Measurements from ENCODE around the gene PKM.

The PKM gene

DNA sequence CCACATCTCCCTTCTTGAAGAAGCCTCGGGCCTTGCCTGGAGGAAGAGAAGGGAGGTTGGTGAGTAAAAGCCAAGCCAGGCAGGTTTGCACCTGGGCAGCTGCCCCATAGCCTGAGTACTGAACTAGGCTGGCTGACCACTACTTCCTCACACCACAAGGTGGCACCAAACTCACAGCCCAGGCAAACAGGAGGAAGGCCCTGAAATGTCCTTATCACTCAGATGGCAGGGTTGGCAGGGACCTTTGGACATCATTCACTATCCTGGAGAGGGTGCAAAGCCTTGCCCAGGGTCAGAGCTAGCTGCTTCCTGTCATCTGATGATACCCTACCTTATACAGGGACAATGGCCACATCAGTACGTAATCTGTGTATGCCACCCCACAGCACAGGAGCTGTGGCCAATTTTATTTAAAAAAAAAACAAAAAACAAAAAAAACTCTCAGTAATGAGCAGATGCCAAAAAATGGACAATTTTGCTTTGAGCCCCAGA is 31.2 kb downstream of the PKM start:
- peak; percentile 51 for DNase-seq (ENCODE audit: low read depth)
- in situ Hi-C loops (cut with HindIII; ENCODE audit: low sequenced_read_pairs) = no loop called here
- TF ChIP-seq, protein P1, sequence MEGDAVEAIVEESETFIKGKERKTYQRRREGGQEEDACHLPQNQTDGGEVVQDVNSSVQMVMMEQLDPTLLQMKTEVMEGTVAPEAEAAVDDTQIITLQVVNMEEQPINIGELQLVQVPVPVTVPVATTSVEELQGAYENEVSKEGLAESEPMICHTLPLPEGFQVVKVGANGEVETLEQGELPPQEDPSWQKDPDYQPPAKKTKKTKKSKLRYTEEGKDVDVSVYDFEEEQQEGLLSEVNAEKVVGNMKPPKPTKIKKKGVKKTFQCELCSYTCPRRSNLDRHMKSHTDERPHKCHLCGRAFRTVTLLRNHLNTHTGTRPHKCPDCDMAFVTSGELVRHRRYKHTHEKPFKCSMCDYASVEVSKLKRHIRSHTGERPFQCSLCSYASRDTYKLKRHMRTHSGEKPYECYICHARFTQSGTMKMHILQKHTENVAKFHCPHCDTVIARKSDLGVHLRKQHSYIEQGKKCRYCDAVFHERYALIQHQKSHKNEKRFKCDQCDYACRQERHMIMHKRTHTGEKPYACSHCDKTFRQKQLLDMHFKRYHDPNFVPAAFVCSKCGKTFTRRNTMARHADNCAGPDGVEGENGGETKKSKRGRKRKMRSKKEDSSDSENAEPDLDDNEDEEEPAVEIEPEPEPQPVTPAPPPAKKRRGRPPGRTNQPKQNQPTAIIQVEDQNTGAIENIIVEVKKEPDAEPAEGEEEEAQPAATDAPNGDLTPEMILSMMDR (IDR thresholded peaks at IDR 0.05; ENCODE audit: low read depth, low read length, missing control alignments) = peak; percentile 95
- no peak overlapping the region for H3K4me3 ChIP-seq (ENCODE audit: low read depth, low read length)

DNA sequence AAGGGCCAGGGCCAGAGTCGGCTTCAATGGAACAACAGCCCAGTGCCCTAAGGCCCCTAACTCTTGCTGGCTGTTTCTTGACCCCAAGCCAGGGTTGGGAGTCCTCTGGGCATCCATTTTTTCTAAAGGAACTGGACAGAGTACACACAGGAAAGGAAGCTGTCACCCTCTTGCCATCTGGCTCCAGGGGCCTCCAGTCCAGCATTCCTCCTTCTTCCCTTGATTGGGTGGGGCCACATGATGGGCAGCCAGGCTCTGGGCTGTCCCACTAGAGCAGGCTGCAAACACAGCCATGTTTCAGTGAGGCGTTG is 31.8 kb downstream of the PKM start:
- TF ChIP-seq, protein P1 (IDR thresholded peaks at IDR 0.05; ENCODE audit: low read depth, low read length, missing control alignments) = no peak
- no peak for DNase-seq (ENCODE audit: low read depth)
- H3K4me3 ChIP-seq (ENCODE audit: low read depth, low read length) = no peak overlapping the region
- in situ Hi-C loops (cut with HindIII; ENCODE audit: low sequenced_read_pairs) = no loop called here

DNA sequence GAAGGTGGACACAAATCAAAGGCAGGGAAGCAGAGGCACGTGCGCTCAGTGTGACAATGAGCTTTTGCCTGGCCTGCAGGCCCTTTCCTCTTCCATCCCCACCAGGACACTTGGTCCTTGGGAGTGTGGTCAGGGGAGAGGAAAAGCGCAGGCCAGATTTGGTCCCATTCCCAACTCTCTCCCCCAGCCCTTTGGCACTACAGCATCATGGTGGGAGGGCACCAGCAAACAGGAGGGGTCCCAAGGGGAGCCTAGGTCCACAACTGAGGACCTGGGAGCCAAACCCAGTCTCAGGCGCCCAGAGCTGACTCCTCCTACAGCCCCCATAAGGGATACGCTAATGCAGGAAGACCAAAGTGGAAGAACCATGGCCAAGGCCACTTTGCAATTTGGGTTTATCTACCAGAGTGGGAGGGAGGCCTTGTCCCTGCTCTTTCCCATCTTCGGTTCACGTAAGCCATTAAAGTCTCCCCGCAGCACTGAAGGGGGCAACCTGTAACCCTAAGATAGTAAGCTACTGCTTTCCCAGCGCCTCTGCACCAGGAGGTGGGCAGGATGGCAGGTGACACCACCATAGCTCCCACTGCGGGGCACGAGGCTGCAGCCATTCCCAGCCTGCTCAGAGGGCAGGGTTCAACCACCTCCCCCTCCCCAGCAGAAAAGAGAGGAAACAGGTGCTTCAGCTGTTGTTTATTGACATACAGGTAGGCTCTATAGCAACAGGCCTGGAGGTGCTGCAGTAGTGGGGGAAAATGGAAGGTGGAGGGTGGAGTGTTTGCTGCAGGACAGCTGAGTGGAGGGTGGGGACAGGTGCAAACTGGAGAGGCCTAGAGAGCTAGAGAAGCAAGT is 32.4 kb downstream of the PKM start:
- TF ChIP-seq, protein P1 (IDR thresholded peaks at IDR 0.05; ENCODE audit: low read depth, low read length, missing control alignments) = no peak
- in situ Hi-C loops (cut with HindIII; ENCODE audit: low sequenced_read_pairs) = no loop called here
- DNase-seq (ENCODE audit: low read depth) = no peak
- no peak overlapping the region for H3K4me3 ChIP-seq (ENCODE audit: low read depth, low read length)

DNA sequence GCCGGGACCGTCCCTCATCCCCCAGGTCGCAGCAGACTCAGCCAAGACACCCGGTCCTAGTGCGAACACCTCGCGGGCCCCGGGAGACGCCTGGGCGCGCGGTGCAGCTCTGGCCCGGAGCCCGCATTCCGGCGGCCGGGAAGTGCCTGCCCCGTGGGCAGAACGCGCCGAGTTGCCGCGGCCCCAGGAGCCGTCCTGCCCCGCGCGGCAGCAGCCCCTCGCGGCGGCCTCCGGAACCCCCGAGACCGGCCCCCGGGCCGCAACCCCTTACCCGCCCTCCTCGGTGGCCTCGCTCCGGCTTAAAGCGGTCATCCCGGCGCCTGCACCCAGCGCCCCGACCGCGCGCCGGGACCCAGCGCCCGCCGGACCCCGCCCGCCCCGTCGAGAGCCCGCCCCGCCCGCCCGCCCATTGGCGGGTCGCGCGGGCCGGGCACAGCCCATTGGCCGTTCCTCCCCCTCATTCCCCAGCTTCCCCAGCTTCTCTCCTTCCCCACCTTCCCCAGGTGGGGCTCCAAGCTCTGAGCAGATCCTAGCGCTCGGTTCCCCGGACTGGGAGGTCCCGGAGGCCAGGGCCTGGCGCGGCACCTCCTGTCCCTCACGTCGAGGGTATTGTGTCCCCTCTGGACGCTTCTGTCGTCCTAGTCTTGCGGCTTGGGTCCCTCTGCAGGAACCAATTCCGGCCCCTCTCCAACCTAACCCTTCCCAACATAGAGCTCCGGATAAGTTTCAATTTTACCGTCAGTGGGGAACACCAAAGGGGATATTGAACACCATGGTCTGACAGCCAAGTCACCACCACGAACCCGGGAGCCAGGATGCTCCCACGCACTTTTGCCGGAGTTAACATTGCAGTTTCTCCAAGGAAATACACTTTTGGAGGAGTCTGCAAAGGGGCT is 33.3 kb downstream of the PKM start, which contains the start of gene GRAMD2A:
GRAMD2A (minus strand) TSS at position 328 of the 896 bp plus-strand sequence.
- DNase-seq (ENCODE audit: low read depth) = no peak
- TF ChIP-seq, protein P1 (IDR thresholded peaks at IDR 0.05; ENCODE audit: low read depth, low read length, missing control alignments) = no peak
- in situ Hi-C loops (cut with HindIII; ENCODE audit: low sequenced_read_pairs) = no loop called here
- H3K4me3 ChIP-seq (ENCODE audit: low read depth, low read length) = peak within 1 kb of the TSS; percentile 27

DNA sequence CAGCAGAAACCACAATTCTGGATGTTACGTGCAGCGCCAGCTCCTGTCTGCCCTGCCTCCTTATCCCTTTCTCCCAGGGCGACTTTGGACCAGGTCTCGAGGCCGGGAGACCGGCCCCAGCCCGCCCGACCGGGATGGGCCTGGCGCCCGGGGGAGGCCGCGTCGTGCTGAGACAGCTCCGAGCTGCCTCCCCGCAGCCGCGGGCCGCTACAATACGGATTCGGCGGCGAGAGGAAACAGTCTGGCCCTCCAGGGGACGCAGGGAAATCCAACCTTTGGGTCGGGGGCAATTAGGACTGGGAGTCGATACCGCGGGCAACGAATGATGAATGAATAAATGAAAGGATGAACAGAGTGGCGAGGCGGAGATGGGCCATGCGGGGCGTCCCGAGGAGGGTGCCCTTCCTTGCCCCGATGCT is 33.9 kb downstream of the PKM start:
- TF ChIP-seq, protein P1 (IDR thresholded peaks at IDR 0.05; ENCODE audit: low read depth, low read length, missing control alignments) = no peak
- in situ Hi-C loops (cut with HindIII; ENCODE audit: low sequenced_read_pairs) = no loop called here
- peak overlapping the region; percentile 27 for H3K4me3 ChIP-seq (ENCODE audit: low read depth, low read length)
- no peak for DNase-seq (ENCODE audit: low read depth)

DNA sequence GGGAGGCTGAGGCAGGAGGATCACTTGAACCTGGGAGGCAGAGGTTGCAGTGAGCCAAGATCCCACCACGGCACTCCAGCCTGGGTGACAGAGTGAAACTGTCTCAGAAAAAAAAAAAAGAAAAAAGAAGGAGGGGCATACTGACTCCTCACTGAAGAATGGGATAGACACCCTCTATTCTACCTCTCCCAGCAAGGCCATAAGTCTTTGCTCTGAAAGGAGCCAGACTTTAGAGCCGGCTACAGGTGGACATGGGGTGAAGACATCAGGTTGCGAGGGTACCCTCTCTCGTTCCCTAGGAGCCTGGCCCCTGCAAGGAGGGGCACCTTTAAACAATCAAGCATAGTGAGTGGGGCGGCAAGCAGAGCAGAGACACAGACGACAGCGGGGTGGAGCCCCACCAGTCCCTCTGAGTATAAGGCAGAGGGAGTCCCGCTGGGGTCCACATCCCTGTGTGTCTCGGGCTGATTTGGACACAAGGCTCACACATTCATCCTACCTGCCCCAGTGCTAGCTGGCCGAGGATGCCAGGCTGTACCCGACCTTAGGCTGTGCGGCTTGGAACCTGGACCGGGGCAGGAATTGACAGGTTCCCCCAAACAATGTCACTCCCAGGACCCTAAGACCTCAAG is 34.5 kb downstream of the PKM start:
- TF ChIP-seq, protein P1 (IDR thresholded peaks at IDR 0.05; ENCODE audit: low read depth, low read length, missing control alignments) = no peak
- in situ Hi-C loops (cut with HindIII; ENCODE audit: low sequenced_read_pairs) = no loop called here
- DNase-seq (ENCODE audit: low read depth) = no peak
- H3K4me3 ChIP-seq (ENCODE audit: low read depth, low read length) = no peak overlapping the region
